ENCODE measurements around the gene AKAP7.

- TF ChIP-seq CTCF (conservative IDR thresholded peaks at IDR 0.05; ENCODE audit: low read length) (no peak), EZH2phosphoT487 (IDR thresholded peaks at IDR 0.05; ENCODE audit: borderline replicate concordance) (no peak)
These were observed 11.6 kb downstream of the AKAP7 start for GRCh38 chr6:131146865-131147264.
